Testis (tissue), 2 donors: Measurements from ENCODE around the gene RSPH9.

Experiments
- CTCF ChIP-seq, 3 experiments: fragments of 450-650 bp in 2 of 3; fragments of 200-600 bp in 1 of 3; sonication (generic) in 1 of 3; IDR thresholded peaks; one replicate each; pipeline ENCODE4 v1.5.1; 2016 to 2019; ENCODE audit warnings: antibody characterized with exemption in 3 of 3, mild to moderate bottlenecking in 2 of 3, moderate library complexity in 1 of 3
- POLR2A ChIP-seq: fragments of 450-650 bp; IDR thresholded peaks from one replicate; pipeline ENCODE4 v1.6.1; 2017; ENCODE audit warnings: antibody characterized with exemption, mild to moderate bottlenecking, moderate library complexity

DNA sequence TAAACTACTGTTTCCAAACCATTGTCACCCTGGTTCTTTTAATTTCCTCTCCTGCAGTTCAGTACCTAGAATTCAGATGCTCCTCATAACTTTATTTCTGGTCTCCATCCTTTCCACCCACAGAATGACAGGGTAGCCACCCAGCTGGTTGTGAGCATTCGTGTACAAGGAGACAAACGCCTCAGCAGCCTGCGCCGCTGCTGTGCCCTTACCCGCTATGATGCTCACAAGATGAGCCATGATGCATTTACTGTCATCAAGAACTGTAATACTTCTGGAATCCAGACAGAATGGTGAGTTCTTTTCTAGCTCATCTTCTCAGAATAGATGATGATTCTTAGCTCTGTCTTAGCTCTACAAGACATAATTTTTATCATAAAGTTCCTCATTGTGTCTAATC lies 34.4 kb upstream of the RSPH9 start:
- TF ChIP-seq CTCF (IDR thresholded peaks at IDR 0.05), result no peak
- TF ChIP-seq POLR2A, result no peak
